IPS-NIHi7 (cell line): ENCODE data around the gene ELFN1.
"Not testable (repeated sequence)": the region's sequence is repeated elsewhere in the genome, so short reads cannot be mapped to it uniquely, and the experiment has no call there.

Source experiments
- DNase-seq: peaks from one replicate; pipeline ENCODE4 v3.0.0; 2012; ENCODE audit warnings: mixed read lengths; ENCODE audit errors: extremely low spot score

ELFN1 gene

DNA sequence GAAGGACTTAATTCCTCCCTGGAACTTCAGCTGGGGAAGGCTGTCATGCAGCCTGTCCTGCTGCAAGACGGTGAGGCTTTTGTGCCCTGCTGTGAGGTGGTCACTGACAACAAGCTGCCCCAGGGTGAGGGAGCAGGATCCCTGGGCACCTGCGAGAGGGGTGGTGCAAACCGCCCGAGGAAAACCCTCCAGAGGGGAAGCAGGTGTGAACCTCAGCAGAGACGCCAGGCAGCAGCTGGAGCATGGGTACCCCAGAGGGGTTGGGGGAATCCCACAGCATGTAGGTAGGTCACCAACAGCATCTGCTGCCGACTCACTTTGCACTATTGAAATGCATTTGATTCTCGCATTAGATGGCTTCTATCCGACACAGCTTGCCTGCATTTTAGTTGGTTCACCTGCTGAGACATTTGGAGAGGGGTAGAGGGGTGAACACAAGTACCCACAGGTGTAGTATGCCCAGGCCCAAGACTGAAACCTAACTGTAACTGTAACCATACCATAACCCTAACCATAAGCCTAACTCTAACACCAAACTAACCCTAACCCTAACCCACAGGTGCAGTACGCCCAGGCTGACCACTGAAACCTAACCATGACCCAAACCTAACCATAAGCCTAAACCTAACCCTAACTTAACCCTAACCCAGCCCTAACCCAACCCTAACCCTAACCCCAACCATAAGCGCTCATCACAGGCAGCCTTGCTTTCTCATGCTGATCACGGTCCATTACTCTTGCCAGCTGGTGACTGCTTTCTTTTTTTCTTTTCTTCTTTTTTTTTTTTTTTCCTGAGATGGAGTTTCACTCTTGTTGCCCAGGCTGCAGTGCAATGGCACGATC, 85.9 kb downstream of the ELFN1 start:
- no peak for DNase-seq

DNA sequence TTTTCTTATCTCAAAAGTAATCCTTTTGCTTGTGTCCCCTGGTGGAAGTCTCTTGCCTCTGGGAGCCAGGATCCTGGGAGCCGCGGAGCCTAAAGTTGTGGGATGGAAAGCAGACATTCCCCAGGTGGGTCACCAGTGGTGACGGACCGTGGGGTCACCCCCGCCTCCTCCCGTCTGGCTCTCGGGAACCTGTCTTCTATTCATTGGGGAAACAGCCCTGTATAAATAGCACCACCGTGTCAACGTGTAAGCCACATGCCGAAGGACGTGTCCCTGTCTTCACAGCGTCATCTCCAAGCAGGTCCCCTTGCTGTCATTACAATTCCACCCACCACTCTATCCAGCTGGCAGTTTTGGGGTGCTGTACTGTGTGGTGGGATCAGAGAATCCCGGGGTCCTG, 87.5 kb downstream of the ELFN1 start:
- no peak for DNase-seq

DNA sequence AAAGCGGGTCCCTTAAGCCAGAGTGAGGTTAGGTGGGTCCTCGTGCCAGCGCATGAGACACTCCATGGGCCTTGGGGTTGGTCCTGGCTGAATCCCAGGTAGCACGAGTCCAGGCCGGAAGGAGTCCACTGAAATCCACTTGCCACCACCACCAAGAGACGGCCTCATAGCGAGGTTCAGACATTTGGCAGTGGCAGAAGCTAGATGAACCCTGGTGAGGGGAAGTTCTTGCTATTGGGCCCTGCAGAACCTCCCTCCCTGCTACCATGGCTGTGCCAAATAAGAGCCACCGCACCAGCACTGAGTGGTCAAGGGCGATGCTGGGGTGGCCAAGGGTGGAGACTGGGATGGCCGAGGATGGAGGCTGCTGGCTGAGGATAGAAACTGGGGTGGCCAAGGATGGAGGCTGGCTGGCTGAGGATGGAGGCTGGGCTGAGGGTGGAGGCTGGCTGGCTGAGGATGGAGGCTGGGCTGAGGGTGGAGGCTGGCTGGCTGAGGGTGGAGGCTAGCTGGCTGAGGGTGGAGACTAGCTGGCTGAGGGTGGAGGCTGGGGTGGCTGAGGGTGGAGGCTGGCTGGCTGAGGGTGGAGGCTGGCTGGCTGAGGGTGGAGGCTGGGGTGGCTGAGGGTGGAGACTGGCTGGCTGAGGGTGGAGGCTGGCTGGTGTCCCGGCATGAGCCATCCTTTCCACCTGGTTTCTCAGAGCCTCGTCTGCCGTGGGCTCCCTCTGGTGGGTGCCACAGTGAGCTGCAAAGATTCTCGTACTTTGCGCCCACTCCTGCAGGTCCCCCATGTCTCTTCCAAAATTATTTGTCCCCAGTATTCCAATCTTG, 88.2 kb downstream of the ELFN1 start:
- DNase-seq, result peak; percentile 69

DNA sequence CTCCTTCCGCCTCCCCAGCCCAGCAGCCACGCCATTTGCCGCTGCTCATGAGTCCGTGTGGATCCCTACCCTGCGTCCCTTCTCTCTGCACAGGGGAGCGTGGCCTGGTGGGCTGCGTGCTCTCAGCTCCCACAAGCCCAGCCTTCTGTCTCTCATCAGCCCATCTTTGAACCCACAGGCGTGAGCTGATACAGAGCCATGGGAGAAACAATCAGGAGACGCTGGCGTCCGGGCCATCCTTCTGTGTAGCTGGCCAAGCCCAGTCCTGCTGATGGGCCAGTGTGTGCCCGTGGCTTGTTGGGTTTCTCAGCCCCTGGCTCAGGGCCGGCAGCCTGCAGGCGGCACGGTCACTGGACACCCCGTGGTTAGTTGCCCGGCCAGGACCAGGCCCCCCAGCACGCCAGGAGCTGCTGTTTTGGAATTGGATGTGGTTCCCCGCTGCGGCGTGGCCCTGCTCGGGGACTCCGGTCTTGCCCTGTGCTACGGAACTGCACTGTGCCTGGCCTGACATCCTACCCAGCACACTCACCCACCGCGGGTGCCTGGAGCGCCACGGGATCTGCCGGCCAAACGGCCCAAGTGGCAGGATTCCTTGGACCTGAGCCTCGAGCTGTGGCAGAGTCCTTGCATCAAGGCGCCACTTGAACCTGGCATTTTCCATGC, 88.9 kb downstream of the ELFN1 start:
- no peak for DNase-seq

DNA sequence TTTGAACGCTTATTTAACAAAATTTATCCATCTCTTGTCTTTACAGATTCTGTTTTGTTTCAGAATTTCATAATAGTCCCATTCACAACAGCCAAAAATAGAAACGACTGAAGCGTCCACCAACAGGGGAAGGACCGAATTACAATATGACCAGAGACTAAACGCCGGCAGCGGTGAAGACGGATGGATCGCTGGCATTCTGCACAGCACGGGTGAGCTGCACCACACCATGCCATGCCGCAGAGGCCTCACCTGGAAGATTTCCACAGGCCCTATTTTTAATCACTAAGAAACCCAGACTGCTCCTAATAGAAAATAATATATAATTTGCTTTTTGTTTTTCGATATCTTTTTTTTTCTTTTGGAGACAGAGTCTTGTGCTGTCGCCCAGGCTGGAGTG, 91.0 kb downstream of the ELFN1 start:
- no peak for DNase-seq

DNA sequence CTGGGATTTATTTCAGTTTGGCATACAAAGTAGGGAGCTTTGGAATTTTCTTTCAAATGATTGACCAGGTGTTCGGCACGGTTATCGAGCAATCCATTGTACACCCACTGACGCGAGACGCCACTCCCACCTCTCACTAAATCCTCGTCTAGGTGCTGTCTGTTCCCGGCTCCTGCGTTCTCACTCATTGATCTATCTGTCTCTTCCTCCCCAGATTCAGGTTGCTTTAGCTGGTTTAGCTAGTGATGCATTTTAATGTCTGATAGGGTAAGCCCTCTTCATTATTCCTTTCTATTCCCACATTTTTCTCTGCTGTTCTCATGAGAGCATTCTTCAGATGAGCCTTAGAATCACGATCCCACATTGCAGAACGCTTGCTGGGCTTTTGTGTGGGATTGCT, 91.7 kb downstream of the ELFN1 start:
- DNase-seq, result no peak

DNA sequence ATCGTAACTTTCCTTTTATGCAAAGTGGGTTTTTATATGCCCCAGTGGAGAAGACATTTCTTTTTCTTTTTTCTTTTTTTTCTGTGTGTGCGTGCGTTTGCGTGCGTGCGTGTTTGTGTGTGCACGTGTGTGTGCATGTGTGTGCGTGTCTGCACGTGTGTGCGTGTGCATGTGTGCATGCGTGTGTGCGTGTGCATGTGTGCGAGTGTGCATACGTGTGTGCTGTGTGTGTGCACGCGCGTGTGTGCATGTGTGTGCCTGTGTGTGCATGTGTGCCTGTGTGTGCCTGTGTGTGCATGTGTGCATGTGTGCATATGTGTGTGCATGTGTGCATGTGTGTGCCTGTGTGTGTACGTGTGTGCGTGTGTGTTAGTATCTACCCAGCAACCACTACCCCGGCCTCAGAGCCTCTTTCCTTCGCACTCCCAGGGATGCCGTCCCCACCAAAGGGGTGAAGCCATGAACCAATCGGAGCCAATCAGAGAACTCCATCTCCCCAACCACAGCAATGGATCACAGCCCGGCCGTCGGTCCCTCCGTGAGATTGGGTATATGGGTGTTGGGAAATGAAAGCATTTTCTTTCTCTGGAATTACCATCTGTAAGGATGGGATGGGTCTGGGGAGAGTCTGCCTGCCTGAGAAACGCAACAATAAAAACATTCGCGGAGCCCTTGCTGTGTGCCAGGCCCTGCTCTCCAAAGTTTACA, 92.3 kb downstream of the ELFN1 start:
- DNase-seq, result peak; percentile 6

DNA sequence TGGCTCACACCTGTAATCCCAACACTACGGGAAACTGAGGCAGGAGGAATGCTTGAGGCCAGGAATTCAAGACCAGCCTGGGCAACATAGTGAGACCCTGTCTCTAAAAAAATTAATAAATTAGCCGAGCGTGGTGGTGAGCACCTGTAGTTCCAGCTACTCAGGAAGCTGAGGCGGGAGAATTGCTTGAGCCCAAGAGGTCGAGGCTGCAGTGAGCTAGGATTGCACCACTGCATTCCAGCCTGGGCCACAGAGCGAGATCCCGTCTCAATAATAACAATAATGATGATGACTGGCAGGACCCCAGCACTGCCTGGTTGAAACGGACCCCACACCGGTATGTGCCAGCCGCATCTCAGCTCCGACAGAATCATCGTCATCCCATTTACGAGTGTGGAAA, 93.0 kb downstream of the ELFN1 start:
- DNase-seq, result no peak

DNA sequence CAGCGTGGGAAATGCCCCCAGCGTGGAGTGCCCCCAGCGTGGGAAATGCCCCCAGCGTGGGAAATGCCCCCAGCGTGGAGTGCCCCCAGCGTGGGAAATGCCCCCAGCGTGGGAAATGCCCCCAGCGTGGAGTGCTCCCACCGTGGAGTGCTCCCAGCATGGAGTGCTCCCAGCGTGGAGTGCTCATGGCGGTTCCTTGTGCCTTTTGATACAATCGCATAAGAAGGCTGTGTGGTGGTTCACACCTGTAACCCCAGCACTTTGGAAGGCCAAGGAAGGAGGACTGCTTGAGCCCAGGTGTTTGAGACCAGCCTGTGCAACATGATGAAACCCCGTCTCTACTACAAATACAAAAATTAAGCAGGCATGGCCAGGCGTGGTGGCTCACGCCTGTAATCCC, 93.8 kb downstream of the ELFN1 start:
- DNase-seq, result not testable (repeated sequence)

DNA sequence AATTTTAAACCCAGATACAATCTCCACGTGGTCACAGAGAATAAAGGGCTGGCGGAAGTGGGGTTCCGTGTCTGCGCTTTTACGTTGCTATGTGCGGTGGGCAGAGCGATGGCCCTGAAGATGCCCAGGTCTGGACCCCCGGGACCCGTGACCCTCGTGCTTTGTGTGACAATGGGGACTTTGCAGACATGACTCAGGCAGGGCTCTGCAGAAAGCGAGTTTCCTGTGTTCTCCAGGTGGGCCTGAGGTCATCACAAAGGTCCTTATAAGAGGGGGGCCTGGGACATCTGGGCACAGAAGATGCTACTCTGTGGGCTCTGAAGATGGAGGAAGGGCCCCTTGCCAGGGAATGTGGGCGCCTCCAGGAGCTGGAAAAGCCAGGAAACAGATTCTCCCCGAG, 95.3 kb downstream of the ELFN1 start:
- DNase-seq, result peak; percentile 4

DNA sequence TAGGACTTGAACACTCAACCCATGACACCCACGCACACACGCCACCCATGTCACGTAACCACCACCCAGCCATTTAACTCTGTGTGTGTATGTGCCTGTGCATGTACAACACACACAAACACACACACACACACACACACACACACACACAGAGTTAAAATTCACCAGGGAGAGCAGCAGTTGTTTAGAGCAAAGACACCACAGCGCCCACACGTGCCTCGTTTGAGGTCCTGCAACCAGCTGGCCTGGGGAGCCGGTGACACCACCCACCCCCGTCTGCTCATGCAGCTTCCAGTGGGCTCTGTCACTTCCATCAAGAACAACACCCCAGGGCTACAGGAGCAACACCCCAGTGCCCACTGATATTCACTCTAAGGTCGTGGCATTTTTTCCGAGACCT, 97.4 kb downstream of the ELFN1 start:
- peak; percentile 74 for DNase-seq

DNA sequence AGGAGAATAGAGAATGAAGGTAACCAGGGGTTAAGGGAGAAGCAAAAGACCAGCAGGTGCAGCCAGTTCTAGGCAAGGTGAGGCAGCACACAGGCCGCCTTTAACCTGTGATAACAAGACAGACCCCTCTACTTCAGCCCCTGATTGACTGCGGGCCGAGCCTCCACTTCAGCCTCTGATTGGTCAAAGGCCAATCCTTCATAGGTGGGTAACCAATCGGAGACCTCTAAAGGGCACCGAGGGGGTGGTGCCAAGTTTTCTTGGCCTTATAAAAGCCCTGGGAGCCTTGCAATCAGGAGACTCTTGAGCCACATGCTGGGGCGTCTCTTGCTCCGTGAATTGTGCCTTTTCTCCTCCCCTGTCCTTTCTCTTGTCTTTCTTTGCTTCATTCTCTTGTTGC, 98.8 kb downstream of the ELFN1 start:
- peak; percentile 57 for DNase-seq

DNA sequence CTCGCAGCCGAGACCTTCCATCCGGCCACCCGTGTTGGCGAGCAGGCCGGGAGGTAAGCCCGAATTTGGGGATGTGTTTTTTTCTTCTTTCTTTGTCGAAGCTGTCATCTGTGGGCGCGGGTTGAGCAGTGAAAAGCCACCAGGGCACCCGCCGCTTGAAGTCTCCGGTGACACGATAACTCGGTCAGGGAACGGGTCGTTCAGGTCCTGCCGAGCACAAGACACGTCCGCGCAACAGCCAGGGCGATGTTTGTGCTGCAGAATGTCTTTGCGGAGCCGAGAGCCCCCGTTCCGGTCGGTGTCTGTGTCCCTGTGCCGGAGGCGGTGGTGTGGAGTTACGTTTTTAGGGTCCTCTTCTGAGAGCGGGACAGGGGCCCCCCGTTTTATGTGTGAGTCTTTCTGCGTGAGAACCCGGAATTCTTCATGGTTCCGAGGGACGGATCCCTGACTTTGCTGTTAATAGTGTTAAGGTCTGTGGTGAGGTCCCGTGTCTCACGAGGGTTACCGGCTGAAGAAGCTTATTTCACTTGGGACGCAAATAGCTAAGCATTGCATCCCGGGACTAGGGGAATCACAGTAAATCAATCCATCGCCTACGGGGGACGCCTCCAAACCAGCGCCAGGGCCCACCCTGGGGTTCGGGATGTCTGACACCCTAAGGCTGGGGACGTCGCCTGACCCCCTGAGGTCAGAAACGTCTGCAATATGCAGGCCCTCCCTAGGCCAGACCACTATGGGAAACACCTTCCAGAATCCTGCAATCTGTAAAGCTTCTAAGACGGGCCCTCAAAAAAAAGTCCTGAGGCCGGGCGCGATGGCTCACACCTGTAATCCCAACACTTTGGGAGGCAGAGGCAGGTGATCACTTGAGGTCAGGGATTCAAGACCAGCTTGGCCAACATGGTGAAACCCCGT, 99.5 kb downstream of the ELFN1 start:
- peak; percentile 7 for DNase-seq

DNA sequence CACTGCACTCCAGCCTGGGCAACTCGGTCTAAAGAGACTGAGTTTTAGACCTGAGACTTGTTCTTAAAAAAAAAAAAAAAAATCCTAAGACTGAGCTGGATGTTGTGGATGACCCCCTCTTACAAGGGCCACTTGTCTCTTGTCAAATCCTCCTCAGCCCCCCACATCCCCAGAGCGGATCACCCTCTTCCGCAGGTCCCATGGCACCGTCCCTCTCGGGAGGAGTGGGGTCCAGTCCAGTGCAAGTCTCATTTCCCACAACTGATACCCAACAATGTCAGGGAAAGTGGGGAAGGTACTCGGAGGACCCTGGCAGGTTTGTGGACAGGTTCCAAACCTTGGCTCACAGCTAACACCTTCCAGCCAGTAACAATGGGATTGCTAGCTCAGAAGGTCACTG, 100.3 kb downstream of the ELFN1 start:
- DNase-seq, result no peak

DNA sequence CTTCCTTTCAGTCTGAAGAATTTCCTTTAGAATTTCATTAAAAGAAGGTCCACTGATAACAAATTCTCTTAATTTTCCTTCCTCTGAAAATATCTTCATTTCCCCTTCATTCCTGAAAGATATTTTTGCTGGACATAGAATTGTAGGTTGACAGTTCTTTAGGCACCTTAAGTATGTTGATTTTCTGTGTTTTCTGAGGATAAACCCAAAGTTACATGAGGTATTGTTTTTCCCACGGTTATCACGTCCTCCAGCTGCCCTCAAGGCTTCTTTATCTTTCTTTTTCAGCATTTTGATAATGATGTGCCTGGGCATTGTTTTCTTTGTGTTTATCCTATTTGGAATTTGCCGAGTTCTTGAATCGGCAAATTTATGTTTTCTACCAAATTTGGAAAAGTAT, 105.3 kb downstream of the ELFN1 start:
- no peak for DNase-seq

DNA sequence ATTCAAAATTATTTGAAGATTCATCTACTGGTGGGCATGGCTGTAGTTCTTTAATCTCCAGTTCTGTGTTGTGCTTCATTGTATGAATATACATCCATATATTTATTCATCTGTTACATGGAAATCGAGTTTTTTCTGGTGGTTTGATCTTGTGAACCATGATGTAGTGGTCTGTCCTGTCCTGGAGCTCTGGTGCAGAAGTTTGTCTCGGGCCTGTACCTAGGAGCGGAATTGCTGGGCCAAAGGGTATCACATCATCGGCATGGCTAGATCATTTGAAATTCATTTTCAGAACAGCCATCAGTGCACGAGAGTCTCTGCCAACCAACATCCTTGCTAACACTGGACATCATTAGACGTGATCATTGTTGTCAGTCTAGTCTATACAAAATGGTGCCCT, 107.0 kb downstream of the ELFN1 start:
- no peak for DNase-seq

DNA sequence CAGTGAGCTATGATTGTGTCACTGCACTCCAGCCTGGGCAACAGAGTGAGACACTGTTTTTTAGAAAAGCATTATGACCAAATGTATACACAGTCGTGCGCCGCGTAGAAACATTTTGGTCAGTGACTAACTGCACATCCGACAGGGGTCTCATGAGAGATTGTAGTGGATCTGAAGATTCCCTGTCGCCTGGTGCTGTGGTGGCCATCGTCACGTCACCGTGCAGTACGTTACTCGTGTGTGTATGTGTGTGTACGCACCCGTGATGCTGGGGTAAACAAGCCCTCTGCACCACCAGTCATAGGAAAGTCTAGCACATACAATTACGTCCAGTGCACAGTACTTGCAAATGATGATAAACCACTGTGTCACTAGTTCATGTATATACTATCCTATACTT, 109.4 kb downstream of the ELFN1 start:
- no peak for DNase-seq

DNA sequence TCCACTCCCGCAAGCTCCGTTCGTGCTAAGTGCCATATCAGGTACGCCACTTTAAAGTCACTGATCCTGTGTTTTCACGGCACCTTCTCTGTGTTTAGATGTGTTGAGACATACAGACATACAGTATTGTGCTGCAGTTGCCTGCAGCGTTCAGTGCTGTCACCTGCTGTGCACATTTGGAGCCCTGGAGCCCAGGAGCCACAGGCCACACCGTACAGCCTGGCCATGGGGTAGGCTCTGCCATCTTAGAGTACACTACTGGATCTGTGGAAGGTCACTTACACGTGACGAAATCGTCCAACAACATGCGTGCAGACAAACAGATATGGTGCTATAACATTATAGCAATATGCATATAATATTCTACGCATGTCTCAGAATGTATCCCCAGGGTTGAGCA, 111.3 kb downstream of the ELFN1 start:
- DNase-seq, result no peak

DNA sequence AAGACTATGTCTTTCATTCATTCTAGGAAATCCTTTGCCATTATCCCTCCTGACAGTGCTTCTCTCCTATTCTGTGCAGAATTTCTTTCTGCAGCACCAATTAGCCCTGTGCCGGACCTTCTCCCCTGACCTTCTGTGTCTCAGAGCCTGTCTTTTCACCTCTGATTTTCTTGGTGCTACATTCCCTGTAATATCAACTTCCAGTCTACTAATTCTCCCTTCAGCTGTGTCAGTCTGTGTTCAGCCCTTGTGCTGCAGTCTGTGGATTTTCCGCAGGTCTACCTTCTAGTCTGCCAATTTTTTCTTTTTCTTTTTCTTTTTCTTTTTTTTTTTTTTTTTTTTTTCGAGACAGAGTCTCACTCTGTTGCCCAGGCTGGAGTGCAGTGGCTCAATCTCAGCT, 115.8 kb downstream of the ELFN1 start:
- DNase-seq, result no peak

DNA sequence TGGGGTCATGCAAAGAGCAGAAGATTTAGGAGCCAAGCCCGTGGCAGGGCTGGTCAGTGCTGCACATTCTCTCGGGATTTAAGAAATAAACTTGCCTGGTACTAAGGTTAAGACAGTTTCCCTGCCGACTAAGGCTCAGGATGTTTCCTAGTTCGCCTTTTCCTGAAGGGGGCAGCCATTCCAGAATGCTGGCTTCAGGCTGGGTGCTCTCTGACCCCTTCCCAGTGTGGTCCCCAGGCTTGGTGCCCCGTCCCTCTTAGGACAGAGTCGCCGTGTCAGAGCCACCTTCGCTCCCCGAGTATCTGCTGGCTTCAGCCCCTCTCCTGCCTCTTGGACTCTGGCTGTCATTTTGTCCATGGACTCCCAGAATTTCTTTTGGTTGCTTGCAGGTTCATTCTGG, 117.2 kb downstream of the ELFN1 start:
- no peak for DNase-seq

DNA sequence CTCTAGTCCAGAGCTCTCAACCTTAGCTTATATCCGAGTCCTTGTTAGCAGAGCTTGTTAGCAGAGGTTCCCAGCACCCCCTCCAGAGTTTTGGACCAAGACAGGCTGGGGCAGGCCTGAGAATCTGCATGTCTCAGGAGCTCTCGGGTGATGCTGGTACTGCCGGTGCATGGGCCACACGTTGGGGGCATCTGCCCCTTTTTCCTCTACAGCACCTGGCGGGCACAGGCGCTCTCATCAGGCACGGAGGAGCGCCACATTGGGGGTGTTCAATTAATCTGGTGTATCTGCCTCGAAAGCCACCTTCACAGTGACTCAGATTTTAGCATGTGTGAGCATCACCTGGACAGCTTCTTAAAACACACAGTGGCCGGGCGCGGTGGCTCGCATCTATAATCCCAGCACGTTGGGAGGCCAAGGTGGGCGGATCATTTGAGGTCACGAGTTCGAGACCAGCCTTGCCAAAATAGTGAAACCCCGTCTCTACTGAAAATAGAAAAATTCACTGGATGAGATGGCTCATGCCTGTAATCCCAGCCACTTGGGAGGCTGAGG, 117.7 kb downstream of the ELFN1 start:
- DNase-seq, result no peak
